Subcutaneous adipose tissue (tissue), 4 donors: ENCODE measurements around the gene FAIM2. TPM values are rescaled to one million over a fixed set of nuclear protein-coding genes. Genes with fewer than 3 reads are reported as not detected.

Experiments
- total RNA-seq, 4 donors: library from RNA; depleted of rRNA; stranded (reverse); fragments of >200 nt; gene quantifications; one replicate each; pipeline ENCODE4 v1.1.0, GENCODE V29; 2016
- TF ChIP-seq, protein P1 (sequence below): fragments of 450-650 bp; IDR thresholded peaks from one replicate; pipeline ENCODE4 v1.5.1; 2016; ENCODE audit warnings: low read depth, mild to moderate bottlenecking, control low read depth, antibody characterized with exemption, moderate library complexity

The FAIM2 gene
- total RNA-seq, 4 donors from 2014 or later = 1.2 TPM; not detected in 3

DNA sequence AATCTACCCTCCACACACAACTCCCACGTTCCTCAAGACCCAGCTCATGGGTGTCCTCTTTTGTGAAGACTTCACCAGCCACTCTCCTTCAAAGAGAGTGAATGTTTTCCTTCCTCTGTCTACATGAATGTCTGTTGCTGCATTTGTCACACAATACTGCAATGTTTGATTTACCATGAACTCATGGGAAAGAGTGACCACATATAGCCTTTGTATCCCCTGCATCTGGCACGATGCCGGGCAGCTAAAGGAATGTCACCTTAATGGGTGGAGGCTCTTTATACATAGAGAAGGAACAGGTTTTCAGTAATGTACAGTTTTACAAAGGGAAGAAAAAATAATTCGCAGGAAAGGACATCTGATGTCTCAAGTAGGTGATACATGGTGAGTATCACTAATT is 48.7 kb downstream of the FAIM2 start:
- TF ChIP-seq, protein P1, sequence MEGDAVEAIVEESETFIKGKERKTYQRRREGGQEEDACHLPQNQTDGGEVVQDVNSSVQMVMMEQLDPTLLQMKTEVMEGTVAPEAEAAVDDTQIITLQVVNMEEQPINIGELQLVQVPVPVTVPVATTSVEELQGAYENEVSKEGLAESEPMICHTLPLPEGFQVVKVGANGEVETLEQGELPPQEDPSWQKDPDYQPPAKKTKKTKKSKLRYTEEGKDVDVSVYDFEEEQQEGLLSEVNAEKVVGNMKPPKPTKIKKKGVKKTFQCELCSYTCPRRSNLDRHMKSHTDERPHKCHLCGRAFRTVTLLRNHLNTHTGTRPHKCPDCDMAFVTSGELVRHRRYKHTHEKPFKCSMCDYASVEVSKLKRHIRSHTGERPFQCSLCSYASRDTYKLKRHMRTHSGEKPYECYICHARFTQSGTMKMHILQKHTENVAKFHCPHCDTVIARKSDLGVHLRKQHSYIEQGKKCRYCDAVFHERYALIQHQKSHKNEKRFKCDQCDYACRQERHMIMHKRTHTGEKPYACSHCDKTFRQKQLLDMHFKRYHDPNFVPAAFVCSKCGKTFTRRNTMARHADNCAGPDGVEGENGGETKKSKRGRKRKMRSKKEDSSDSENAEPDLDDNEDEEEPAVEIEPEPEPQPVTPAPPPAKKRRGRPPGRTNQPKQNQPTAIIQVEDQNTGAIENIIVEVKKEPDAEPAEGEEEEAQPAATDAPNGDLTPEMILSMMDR = no peak

DNA sequence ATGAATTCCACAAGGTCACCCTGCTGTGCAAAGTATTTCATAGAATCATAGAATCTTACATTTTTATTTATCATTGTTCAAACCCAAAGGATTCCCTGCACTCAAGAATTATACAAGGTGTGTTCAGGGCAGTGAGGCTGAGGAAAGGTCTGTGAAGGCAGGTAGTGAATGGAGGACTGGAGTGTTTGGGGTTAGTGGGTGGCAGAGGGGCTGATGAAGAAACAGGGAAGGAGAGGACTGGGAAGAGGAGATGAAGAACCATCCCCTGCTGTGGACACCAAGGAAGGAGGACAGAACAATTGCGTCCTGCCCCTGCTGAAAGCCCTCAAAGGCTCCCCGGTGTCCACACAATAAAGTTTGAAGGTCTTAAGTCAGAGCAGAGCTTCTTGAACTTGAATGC is 50.0 kb downstream of the FAIM2 start:
- TF ChIP-seq, protein P1 = no peak

DNA sequence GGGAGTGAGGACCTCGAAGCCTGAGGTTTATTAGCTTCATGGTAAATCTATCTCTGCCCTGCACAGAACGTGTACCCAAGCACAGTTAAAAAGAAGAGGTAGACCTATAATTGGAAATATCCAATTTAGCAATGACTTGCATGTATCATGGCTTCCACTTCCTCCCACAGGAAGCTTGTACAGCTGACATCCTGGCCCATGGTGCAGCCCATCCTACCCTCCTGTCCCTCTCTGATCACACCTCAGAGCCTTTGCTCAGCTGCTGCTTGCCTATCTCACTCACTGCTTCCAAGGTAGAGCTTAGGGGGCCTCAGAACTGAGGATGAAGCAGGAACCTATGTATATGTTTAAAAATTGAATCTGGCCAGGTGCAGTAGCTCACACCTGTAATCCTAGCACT is 56.5 kb downstream of the FAIM2 start:
- TF ChIP-seq, protein P1 = no peak

DNA sequence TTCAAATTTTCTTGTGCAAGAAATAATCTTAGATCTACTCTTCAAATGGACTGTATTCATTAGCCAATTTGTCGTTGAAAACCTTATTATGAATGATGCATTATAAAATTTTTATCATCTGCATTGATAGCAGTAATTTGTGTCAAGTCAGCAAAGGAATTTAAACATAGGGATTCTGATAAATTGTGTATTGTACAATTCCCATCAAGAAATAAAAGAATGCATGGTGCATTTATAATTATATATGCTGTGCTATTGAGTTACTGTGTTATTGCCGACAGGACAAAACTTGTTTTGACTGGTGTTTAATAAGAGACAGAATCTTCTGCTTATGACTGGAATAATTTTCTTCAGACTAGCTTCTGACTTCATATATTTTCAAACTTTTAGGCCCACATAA is 57.7 kb downstream of the FAIM2 start:
- TF ChIP-seq, protein P1 = no peak

DNA sequence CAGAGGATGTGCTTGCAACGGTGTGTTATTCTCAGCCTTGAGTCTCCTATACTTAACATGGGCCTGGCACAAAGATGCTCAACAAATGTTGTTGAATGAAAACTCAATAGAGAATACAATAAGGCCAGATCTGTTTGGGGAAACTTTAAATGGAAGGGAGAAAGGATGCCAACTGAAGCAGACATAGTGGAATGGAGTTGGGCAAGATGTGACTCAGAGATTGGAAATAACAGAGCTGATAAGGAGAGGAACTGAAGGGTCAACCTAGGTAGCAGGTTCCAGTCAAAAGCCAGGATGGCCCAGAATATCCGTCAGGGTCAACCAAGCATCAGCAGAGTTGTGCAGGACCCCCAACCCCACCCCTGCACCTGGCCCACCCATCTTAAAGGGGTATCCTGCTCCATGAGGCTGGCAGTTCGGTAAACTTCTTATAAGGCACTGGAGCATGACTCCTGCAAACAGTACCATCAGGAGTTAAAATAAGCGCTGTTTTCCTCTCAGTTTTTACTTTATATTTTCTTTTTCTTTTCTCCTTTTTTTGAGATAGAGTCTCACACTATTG is 59.7 kb downstream of the FAIM2 start:
- TF ChIP-seq, protein P1 = no peak

DNA sequence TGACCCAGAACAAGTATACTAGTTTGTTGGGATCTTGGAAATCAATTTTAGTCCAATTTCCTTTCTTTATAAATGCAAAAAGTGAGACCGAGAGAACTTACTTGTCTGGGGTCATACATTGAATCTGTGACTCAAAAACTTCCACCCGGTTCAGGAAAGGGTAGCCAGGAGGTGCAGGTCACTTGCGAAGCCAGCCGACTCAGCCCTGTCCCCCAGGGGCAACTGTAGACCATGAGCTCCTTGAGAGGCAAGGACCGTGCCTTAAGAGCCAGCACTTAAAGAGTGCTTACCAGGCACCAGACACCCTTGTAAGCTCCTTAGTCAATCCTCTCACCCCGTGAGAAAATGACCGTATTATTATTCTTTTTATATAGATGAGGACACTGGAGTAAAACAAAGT is 60.3 kb downstream of the FAIM2 start:
- TF ChIP-seq, protein P1 = no peak

DNA sequence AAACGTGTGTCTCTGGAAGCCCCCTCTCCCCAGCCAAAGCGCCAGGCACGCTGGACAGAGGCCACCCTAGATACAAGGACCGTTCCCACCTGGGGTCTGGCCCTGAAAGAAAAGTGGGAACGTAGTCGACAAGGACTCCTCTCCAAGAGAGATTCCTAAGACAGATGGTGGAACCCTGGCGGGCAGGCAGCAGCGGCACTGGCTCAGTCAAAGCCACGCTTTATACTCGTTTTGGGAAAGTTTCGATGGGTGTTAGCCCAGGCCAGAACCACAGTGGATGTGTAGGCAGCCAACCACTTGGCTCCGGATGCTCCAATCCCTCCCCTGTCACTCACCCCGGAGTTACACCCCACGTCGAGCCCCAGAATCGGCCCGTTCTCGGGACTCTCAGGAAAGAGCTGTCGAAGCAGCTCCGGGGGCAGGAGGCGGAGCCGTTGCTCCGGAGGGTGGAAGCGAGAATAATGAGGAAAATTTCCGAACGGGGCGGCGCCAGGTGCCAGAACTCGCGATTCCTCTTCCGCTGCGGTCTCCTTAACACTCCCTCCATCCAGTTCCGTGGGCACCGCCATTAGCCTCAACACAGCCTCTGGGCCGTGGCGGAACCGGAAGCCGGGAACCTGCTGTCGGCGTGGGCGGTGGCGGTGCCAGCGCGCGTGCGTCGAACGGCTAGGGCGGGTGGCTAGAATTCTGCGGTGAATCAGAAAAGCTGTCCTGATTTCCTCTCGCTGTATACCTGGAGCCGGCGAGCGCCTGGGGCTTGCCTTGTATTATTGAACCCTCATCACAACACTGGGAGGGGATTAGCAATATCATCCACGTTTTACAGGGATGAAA is 61.0 kb downstream of the FAIM2 start, which contains the start of gene BCDIN3D:
TSS of gene BCDIN3D (minus strand) at position 588 of the 834 bp plus-strand sequence. CDS start at position 569, 19 bp downstream.
- TF ChIP-seq, protein P1 = no peak
